HG03575 (cell line): ENCODE data around the gene ARHGAP5.

ENCODE experiments used
- ATAC-seq: cut with Tn5 transposase; IDR thresholded peaks from one replicate; pipeline ENCODE4 v1.9.1; 2021; ENCODE audit not compliant: unreplicated experiment, insufficient number of reproducible peaks, low FRiP score; ENCODE audit errors: extremely low read depth

Gene ARHGAP5

GRCh38 chr14:32150392-32150791 lies 73.3 kb downstream of the ARHGAP5 start:
- no peak for ATAC-seq

- no peak for ATAC-seq
These were observed 88.9 kb downstream of the ARHGAP5 start for GRCh38 chr14:32166029-32166428.

GRCh38 chr14:32166924-32167323 lies 89.8 kb downstream of the ARHGAP5 start:
- no peak for ATAC-seq

GRCh38 chr14:32167907-32168306 lies 90.8 kb downstream of the ARHGAP5 start:
- no peak for ATAC-seq

GRCh38 chr14:32169191-32169590 lies 92.1 kb downstream of the ARHGAP5 start:
- no peak for ATAC-seq

GRCh38 chr14:32171469-32171868 lies 94.4 kb downstream of the ARHGAP5 start:
- no peak for ATAC-seq

GRCh38 chr14:32183151-32184058 lies 106.3 kb downstream of the ARHGAP5 start:
- ATAC-seq, result no peak

- ATAC-seq, result no peak
These were observed 108.0 kb downstream of the ARHGAP5 start for GRCh38 chr14:32185097-32185496.

- ATAC-seq, result no peak
These were observed 109.1 kb downstream of the ARHGAP5 start for GRCh38 chr14:32186248-32186647.

GRCh38 chr14:32189811-32190210 lies 112.7 kb downstream of the ARHGAP5 start:
- no peak for ATAC-seq

- no peak for ATAC-seq
These were observed 113.6 kb downstream of the ARHGAP5 start for GRCh38 chr14:32190673-32191072.

- ATAC-seq, result no peak
These were observed 115.7 kb downstream of the ARHGAP5 start for GRCh38 chr14:32192712-32193373.

- ATAC-seq, result no peak
These were observed 116.4 kb downstream of the ARHGAP5 start for GRCh38 chr14:32193532-32193931.

GRCh38 chr14:32195636-32196035 lies 118.5 kb downstream of the ARHGAP5 start:
- no peak for ATAC-seq

GRCh38 chr14:32197919-32198318 lies 120.8 kb downstream of the ARHGAP5 start:
- no peak for ATAC-seq

GRCh38 chr14:32200368-32201192 lies 123.5 kb downstream of the ARHGAP5 start:
- ATAC-seq, result no peak

- ATAC-seq, result no peak
These were observed 124.2 kb downstream of the ARHGAP5 start for GRCh38 chr14:32201193-32201815.

GRCh38 chr14:32201816-32202490 lies 124.8 kb downstream of the ARHGAP5 start, which contains the start of gene RNU6-7:
Gene RNU6-7, plus strand, starts transcription at chr14:32202045.
- no peak for ATAC-seq
